ENCODE measurements around the gene BRSK2. TPM values are rescaled to one million over a fixed set of nuclear protein-coding genes. Genes with fewer than 3 reads are reported as not detected.

BRSK2 gene
- total RNA-seq, 2 donors from 2014 or later, result 0.53 to 0.79 TPM

DNA sequence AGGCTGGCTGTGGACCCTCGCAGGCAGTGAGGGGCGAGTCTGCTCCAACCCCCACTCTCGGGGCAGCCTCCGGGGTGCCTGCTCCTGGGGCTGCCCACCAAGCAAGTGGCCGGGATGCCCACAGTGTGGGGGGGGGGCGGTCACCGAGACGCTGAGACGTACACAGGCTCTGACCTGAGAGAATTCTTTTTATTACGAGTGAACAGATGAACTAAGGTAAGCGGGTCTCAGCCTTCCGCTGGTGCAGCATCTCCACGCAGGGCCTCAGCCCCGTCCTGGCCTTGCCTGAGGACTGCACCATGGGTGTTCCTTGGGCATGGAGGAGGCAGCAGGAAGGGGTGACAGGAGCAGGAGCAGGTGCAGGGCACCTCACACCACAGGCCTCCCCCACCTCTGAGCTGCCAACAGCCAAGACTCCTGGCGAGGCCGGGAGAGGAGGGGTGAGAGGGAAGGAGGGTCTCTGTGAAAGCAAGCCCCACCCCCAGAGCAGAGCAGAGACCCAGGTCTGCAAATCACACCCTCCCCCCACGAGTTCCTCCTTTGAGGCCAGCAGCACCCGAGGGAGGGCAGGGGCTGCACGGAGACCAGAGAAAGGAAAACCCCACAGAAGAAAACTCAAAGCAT lies 79.7 kb downstream of the BRSK2 start:
- DNase-seq (no peak), ATAC-seq (no peak)
- intact Hi-C loops (cut with DNase I, micrococcal nuclease), result no loop called here

DNA sequence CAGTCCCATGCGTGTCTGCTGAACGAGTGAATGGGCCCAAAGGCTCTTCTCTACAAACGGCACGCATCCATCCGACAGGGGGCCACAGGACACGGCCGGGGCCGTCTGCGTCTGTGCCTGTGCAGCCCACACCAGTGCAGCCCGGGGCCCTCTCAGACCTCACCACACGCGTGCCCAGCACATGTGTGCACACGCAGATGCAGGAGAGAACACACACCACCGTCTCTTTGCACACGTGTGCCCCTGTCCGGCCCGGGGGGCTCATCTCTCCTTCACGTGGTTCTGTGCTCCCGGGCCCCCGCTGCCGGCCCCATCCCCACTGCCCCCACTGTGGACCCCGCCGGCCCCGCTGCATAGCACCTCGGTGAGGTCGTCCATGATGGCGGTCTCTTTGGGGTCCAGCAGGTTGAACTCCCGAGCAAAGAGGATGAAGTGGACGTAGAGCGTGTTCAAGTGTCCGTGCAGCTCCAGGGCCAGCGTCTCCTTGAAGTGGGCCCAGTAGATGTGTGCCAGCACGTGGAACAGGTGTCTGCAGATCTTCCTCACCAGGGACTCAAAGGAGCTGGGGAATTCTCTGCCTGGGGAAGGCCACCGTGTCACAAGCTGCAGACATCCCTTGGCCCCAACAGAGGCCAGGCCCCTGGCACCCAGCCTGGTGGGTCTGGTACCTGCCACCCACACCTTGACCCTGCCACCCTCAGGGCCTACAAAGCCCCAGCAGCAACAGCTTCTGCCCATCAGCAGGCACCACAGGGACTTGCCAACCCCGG lies 80.4 kb downstream of the BRSK2 start:
- intact Hi-C loops (cut with DNase I, micrococcal nuclease), result no loop called here
- DNase-seq, result no peak

DNA sequence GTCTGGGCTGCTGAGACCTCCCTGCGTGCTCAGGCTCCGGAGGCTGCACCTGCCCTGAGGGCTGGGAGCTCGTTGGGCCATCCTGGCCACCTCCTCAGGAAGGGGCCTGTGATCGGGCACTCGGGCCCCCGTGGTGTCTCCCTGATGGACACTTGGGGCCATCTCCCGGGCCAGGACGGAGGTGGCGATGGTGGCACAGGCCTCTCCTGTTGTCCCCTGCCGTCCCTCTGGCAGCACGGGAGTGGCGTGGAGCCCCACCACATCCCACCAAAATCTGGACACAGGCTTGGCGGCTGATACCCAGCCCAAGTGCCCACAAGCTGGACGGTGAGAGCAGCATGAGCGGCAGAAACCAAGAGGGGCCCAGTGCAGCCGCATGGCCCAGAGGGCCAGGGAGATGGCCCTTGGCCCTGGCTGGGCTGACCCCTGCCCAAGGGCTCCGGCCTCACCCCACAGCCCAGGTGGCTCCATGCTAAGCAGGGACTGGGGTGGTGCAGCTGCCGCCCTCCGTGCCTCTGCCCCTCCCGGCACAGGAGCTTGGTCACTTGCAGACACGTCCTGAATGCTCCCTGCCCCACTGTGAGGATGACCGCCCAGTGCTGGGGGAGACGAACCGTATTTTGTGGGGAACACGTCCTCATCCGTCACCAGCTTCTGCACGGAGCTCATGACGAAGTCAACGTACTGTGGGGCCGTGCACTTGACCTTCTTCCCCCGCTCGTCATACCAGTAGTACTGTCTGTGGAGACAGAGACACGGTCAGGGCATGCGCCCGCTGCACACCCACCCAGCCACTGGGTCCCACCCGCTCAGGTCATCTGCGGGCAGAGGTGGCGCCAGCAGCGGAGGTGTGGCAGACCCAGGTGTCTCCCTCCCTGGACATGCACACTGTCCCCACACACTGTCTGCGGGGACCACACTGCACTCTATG lies 81.2 kb downstream of the BRSK2 start:
- intact Hi-C loops (cut with DNase I, micrococcal nuclease), result no loop called here
- DNase-seq (no peak), ATAC-seq (peak; percentile 2)

More for the DNA sequence above, 80.4 kb downstream of the BRSK2 start:
- peak; percentile 6 for ATAC-seq

DNA sequence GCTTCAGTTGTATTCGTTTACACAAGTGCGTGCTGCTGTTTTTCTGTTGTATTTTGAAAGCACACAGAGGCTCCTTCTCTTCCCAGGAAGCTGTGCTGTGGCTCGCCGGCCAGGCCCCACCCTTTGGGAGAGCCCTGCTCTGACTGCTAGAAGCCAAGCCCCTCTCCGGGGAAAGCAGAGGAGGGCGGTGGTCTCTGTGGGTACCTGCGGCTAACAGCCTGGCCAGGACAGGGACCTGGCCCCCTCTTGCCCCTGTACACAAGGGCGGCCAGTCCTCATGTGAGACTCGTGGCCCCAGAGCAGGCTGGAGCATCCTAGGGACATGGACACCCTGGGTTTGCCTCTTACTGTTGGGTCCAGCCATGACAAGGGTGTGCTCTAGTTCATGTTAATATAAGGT lies 82.0 kb downstream of the BRSK2 start:
- ATAC-seq, result no peak
- intact Hi-C loops (cut with DNase I, micrococcal nuclease), result no loop called here
- DNase-seq, result no peak

GRCh38 chr11:1472180-1473005 lies 82.7 kb downstream of the BRSK2 start:
- no peak for DNase-seq
- no peak for ATAC-seq
- intact Hi-C loops (cut with DNase I, micrococcal nuclease), result no loop called here

DNA sequence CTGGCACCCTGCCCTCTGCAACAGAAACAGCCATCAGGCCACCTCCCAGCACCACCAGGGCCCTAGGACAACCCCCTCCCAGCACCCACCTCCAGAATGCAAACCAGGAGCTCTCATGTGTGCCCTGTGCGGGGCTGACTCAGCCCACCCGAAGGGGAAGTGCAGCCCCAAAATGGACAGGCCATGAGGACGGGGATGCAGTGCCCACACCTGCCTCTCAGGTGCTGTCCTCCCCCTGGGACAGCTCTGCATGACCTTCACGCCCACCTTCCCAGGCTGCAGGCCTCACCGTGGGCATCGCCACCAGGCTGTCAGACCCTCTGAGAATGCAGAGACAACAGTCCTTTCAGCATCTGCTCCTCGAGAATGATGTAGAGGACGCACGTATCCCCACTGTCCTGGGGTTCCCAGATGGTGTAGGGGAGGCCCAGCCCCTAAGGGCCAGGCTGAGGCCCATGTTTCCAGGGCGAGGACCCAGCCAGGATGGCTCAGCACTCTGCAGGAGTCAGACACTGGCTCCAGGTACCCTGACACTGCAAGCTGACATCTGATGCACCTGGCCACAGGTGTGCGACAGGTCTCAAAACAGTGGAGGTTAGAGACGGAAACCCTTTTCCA lies 83.4 kb downstream of the BRSK2 start:
- DNase-seq (peak in 1 of 2 donors; percentile 19), ATAC-seq (no peak)
- intact Hi-C loops (cut with DNase I, micrococcal nuclease), result no loop called here

GRCh38 chr11:1473786-1474185 lies 84.1 kb downstream of the BRSK2 start:
- DNase-seq (peak in 1 of 2 donors; percentile 18), ATAC-seq (no peak)
- intact Hi-C loops (cut with DNase I, micrococcal nuclease), result no loop called here

- ATAC-seq (no peak), DNase-seq (peak in 1 of 2 donors; percentile 19)
Observed at GRCh38 chr11:1475841-1476240, 86.1 kb downstream of the BRSK2 start.

GRCh38 chr11:1476940-1477736 lies 87.4 kb downstream of the BRSK2 start:
- intact Hi-C loops (cut with DNase I, micrococcal nuclease), result no loop called here
- DNase-seq, result peak in 1 of 2 donors; percentile 17

More at GRCh38 chr11:1475841-1476240, 86.1 kb downstream of the BRSK2 start:
- intact Hi-C loops (cut with DNase I, micrococcal nuclease), result no loop called here

GRCh38 chr11:1478011-1478410 lies 88.3 kb downstream of the BRSK2 start:
- intact Hi-C loops (cut with DNase I, micrococcal nuclease), result no loop called here
- DNase-seq, result peak in 1 of 2 donors; percentile 22
- no peak for ATAC-seq

More at GRCh38 chr11:1476940-1477736, 87.4 kb downstream of the BRSK2 start:
- ATAC-seq, result no peak

GRCh38 chr11:1478544-1478943 lies 88.8 kb downstream of the BRSK2 start:
- DNase-seq, result peak in 1 of 2 donors; percentile 19
- intact Hi-C loops (cut with DNase I, micrococcal nuclease), result no loop called here
- ATAC-seq, result no peak

- DNase-seq (peak in 1 of 2 donors; percentile 24), ATAC-seq (no peak)
- intact Hi-C loops (cut with DNase I, micrococcal nuclease), result no loop called here
Observed at GRCh38 chr11:1479006-1479677, 89.4 kb downstream of the BRSK2 start.

DNA sequence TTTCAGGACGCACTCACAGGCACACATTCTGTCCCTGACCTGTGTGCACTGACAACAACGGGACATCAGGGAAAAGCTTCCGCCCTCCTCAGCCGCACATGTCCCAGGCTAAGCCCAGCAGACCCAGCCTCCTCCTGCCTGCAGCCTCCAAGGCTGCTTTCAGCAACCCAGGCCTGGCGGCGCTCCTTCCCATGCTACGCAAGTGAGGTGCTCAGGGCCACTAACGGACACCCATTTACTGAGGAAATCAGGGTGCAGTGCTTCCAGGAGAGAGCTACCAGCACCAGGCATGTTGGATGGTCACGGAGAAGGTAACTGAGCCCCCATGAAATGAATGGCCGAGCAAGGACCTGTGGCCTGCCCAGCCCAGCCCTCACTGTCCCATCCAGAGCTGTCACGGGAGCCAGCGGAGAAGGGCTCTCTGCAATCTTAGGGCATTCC lies 90.0 kb downstream of the BRSK2 start:
- intact Hi-C loops (cut with DNase I, micrococcal nuclease), result no loop called here
- DNase-seq (no peak), ATAC-seq (no peak)

- intact Hi-C loops (cut with DNase I, micrococcal nuclease), result no loop called here
- ATAC-seq (no peak), DNase-seq (no peak)
Observed at GRCh38 chr11:1480191-1480554, 90.4 kb downstream of the BRSK2 start.

GRCh38 chr11:1480555-1481482 lies 91.1 kb downstream of the BRSK2 start:
- DNase-seq (peak in 1 of 2 donors; percentile 23), ATAC-seq (no peak)
- intact Hi-C loops (cut with DNase I, micrococcal nuclease), result no loop called here

GRCh38 chr11:1481483-1481825 lies 91.7 kb downstream of the BRSK2 start:
- no peak for ATAC-seq
- peak in 1 of 2 donors; percentile 52 for DNase-seq
- intact Hi-C loops (cut with DNase I, micrococcal nuclease), result no loop called here
